GM18519 (cell line): ENCODE measurements around the gene VRK3.
A peak's percentile ranks its signal among the peaks of the same experiment; 100 is the strongest.

Source experiments
- ATAC-seq: cut with Tn5 transposase; IDR thresholded peaks from one replicate; pipeline ENCODE4 v1.9.1; 2021; ENCODE audit warnings: mild to moderate bottlenecking, moderate library complexity; ENCODE audit not compliant: unreplicated experiment, low FRiP score

Gene VRK3

GRCh38 chr19:49933643-49934042 lies 91.5 kb downstream of the VRK3 start:
- ATAC-seq = no peak

GRCh38 chr19:49932731-49933131 lies 92.4 kb downstream of the VRK3 start:
- ATAC-seq = no peak

DNA sequence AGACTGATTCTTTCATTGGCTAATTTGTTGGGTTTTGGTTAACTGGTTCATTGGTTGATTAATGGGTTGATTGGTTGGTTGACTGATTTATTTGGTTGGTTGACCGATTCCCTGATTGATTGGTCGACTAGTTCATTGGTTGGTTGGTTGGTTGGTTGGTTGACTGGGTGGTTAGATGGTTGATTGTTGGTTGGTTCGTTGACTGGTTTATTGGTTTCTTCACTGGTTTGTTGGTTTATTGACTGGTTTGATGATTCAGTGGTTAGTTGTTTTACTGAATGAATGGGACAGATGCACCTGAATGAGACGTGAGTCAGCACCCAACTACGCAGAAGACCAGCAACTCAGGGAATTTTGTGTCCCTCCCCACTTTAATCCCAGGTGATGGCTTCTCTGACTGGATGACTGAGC lies 93.1 kb downstream of the VRK3 start:
- no peak for ATAC-seq

GRCh38 chr19:49931293-49932040 lies 93.7 kb downstream of the VRK3 start:
- no peak for ATAC-seq

DNA sequence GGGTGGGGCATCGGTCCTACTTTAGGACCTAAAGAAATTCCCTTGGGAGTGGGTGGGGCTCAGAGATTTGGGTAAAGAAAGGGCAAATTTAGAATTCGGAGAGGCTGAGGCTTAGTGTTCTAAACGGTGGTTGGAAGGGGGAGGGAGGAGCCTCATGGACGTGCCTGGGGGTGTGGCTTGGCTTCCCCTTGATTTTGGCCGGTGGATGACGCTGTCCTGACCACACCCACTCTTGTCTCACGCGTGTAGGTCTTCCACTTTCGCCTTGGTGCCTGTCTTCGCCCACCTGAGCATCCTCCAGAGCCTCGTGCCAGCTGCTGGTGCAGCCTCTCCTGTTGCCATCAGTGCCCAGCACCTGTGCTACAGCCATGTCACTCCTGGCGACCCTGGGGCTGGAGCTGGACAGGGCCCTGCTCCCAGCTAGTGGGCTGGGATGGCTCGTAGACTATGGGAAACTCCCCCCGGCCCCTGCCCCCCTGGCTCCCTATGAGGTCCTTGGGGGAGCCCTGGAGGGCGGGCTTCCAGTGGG lies 94.6 kb downstream of the VRK3 start:
- ATAC-seq = no peak

GRCh38 chr19:49929611-49930482 lies 95.3 kb downstream of the VRK3 start:
- peak; percentile 67 for ATAC-seq

GRCh38 chr19:49929121-49929610 lies 96.0 kb downstream of the VRK3 start, which contains the start of the genes ATF5 and NUP62:
Gene ATF5 (plus strand): TSS chr19:49929205. CDS start chr19:49930851, 1,646 bp downstream.
Gene NUP62 (minus strand): TSS chr19:49929504. CDS start chr19:49909807, 19,697 bp downstream.
- ATAC-seq = peak; percentile 29

DNA sequence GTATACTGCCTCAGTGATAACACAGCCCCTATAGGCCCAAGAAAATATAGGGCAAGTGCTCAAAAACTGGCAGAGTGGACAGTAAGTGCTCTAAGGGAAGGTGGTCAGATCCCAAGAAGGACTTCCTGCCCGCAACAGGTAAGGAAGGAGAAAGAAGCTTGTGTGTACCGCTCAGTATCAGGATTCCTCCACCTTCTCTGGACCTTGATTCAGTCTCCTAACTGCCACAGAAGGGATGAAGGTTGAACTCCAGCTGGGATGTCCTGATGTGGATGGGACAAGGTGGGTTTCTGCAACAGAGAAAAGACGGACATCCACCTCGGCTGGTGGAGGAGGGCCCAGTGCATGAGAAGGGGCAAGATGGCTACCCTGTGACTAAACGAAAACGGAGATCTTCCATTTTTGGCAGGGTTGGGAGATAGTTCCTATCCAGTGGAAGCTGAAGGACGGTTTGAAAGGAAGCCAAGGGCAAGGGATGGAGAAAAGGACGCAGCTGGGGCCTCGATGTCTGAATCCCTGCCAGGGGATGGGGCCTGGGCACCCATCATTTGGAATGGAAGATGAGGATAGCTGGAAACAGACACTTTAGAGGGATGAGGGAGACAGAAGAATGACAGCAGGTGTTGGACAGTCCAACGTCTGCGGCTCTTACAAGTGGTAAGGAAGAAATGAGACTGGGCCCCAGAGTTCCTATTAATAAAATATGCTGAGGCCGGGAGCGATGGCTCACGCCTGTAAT lies 97.5 kb downstream of the VRK3 start:
- no peak for ATAC-seq

GRCh38 chr19:49926515-49926914 lies 98.7 kb downstream of the VRK3 start:
- no peak for ATAC-seq
